WERI-Rb-1 (cell line): ENCODE results near the gene STAM.

Source experiments
- DNase-seq: peaks from one replicate; pipeline ENCODE4 v3.0.0-alpha.2; 2020
- H3K27ac ChIP-seq: fragments of 250-450 bp; sonication (Bioruptor Pico); 2 replicates; pipeline ENCODE4 v1.5.1; 2020; ENCODE audit warnings: mild to moderate bottlenecking, moderate library complexity
- H3K27me3 ChIP-seq: fragments of 250-450 bp; sonication (Bioruptor Pico); 2 replicates; pipeline ENCODE4 v1.5.1; 2021; ENCODE audit warnings: mild to moderate bottlenecking, low read depth, moderate library complexity; ENCODE audit not compliant: insufficient read depth, severe bottlenecking
- H3K36me3 ChIP-seq: fragments of 250-450 bp; sonication (Bioruptor Pico); 2 replicates; pipeline ENCODE4 v1.5.1; 2020; ENCODE audit warnings: mild to moderate bottlenecking, moderate library complexity
- H3K4me3 ChIP-seq: 2 replicates; pipeline ENCODE4 v1.5.1; 2011; ENCODE audit warnings: low read depth, mild to moderate bottlenecking, control low read depth, low read length
- H3K9me3 ChIP-seq: fragments of 250-450 bp; sonication (Bioruptor Pico); 2 replicates; pipeline ENCODE4 v1.5.1; 2021; ENCODE audit warnings: mild to moderate bottlenecking, moderate library complexity; ENCODE audit not compliant: severe bottlenecking
- TF ChIP-seq, protein P1 (sequence below): IDR thresholded peaks from 2 replicates; pipeline ENCODE4 v1.5.1; 2011; ENCODE audit warnings: low read depth, mild to moderate bottlenecking, control low read depth, inconsistent platforms, low read length

Gene STAM

DNA sequence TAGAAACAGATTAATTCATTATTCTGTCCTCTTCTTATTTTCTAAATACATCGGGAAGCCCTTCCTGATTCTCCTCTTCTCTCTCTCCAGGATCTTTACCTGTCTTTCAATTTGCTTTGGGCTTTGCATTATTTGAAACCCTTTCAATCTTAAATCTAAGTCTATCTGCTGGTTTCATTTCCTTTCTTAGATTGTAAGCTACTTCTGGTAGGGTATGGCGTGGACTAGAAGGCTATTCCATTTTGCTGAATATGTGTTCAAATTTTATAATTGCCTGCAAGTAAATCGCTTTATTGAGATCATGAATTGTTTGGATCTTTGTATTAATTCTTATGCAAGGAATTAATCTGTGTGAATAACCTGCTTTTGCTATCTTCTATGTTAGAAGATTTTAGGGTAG is 11.1 kb downstream of the STAM start:
- TF ChIP-seq, protein P1, sequence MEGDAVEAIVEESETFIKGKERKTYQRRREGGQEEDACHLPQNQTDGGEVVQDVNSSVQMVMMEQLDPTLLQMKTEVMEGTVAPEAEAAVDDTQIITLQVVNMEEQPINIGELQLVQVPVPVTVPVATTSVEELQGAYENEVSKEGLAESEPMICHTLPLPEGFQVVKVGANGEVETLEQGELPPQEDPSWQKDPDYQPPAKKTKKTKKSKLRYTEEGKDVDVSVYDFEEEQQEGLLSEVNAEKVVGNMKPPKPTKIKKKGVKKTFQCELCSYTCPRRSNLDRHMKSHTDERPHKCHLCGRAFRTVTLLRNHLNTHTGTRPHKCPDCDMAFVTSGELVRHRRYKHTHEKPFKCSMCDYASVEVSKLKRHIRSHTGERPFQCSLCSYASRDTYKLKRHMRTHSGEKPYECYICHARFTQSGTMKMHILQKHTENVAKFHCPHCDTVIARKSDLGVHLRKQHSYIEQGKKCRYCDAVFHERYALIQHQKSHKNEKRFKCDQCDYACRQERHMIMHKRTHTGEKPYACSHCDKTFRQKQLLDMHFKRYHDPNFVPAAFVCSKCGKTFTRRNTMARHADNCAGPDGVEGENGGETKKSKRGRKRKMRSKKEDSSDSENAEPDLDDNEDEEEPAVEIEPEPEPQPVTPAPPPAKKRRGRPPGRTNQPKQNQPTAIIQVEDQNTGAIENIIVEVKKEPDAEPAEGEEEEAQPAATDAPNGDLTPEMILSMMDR: no peak
- Histone ChIP-seq H3K27me3 (no peaks in the 10 kb centered on the region), H3K36me3 (no peaks in the 10 kb centered on the region), H3K9me3 (no peaks in the 10 kb centered on the region), H3K27ac (no peak overlapping the region), H3K4me3 (no peak overlapping the region)
- DNase-seq: no peak

DNA sequence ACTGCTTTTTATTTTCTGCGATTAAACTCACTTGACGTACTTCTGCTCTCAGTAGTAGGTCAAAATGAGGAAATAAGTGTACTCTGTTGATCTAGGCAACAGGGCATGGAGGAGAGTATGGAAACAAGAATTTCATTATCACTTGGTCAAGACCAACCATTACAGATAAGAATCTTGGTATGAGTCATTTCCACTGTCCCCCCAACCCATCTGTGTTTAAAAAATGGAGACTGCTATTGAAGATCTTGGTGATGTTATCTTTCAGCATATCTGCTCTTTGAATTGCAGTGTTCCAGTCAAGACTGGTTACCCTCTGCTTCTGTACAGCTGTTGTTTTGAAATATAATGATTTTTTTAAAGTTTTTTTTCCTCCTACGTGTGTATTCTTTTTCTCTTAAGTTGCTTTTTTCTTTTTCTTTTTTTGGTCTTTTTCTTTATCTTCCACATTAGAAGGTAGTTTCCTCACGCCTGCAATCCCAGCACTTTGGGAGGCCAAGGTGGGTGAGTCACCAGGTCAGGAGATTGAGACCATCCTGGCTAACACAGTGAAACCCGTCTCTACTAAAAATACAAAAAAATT is 11.7 kb downstream of the STAM start:
- no peak overlapping the region for H3K27ac ChIP-seq
- no peak overlapping the region for H3K4me3 ChIP-seq
- DNase-seq: no peak
- no peaks in the 10 kb centered on the region for H3K36me3 ChIP-seq
- H3K9me3 ChIP-seq: no peaks in the 10 kb centered on the region
- TF ChIP-seq, protein P1: no peak
- H3K27me3 ChIP-seq: no peaks in the 10 kb centered on the region

DNA sequence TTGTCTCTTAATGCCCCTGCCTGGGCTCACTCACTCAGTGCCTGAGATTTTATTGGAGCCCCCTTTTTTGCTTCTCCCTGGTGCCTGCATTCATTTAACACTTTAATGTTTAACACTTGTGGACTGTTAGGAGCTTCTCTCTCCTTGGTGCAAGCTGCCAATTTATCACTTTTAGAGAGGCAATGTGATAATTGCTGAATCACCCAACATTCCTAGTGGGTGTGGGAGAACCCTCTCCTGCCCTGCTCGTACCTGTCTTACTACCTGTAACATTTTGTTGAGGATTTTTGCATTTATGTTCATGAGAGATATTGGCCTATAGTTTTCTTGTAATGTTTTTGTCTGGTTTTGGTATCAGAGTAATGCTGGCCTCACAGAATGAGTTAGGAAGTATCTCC is 13.2 kb downstream of the STAM start:
- Histone ChIP-seq H3K27ac (no peak overlapping the region), H3K27me3 (no peaks in the 10 kb centered on the region), H3K9me3 (no peaks in the 10 kb centered on the region), H3K36me3 (no peaks in the 10 kb centered on the region), H3K4me3 (no peak overlapping the region)
- no peak for DNase-seq
- TF ChIP-seq, protein P1: no peak

DNA sequence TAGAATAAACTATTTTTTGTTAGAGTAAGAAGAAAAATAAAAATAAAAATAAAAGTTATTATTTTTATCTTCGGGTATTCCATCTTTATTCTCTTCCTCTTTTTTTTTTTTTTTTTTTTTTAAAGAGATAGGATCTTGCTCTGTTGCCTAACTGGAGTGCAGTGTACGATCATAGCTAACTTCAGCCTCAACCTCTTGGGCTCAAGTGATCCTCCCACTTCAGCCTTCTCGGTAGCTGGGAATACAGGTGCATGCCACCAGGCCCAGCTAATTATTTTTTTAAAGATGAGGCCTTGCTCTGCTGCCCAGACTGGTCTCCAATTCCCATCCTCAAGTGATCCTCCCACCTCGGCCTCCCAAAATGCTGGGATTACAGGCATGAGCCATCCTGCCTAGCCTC is 15.4 kb downstream of the STAM start:
- DNase-seq: no peak
- Histone ChIP-seq H3K27me3 (no peaks in the 10 kb centered on the region), H3K9me3 (no peaks in the 10 kb centered on the region), H3K4me3 (no peak overlapping the region), H3K27ac (no peak overlapping the region), H3K36me3 (no peaks in the 10 kb centered on the region)
- TF ChIP-seq, protein P1: no peak

DNA sequence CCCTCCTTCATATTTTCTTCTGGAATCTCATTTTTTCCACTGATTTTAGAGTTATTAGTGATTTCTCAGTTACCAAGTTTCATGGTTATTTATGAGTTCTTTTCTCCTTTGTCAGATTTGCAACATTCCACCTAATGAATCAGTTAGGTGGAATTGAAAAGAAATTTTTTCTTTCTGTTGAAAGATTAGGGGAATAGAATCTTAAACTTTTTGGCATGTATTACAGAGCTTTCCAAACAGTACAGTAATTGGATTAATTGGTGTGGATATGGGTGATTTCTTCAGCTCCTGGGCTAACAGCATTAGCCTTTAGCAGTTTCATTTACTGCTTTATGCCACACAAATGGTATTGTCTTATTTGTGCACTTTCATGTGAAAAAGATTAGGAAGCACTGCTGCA is 17.0 kb downstream of the STAM start:
- Histone ChIP-seq H3K4me3 (no peak overlapping the region), H3K36me3 (no peaks in the 10 kb centered on the region), H3K9me3 (no peaks in the 10 kb centered on the region), H3K27me3 (no peaks in the 10 kb centered on the region), H3K27ac (no peak overlapping the region)
- no peak for DNase-seq
- TF ChIP-seq, protein P1: no peak

DNA sequence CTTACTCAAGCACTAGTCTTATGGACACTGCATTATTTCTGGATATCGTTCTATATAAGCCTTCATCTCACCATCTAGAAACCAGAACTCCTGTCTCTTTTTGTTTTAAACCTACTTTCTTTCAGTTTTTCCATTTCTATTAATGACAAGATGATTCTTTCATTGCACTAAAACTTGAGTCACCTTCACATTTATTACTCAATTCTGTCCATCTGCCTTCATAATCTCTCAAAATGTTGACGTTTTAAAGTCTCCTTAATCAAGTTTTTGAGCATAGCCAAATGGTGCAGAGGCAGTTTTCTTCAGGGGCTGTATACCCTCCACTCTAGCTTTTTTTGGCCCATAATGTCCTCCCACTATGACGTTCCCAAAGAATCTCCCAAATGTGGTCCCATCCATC is 17.6 kb downstream of the STAM start:
- DNase-seq: no peak

More for the DNA sequence above, 17.6 kb downstream of the STAM start:
- TF ChIP-seq, protein P1: no peak
- Histone ChIP-seq H3K36me3 (no peaks in the 10 kb centered on the region), H3K27me3 (no peaks in the 10 kb centered on the region), H3K4me3 (no peak overlapping the region), H3K9me3 (no peaks in the 10 kb centered on the region), H3K27ac (no peak overlapping the region)
